Measurements from ENCODE around the gene SPATA31A1. TPM values are rescaled to one million over a fixed set of nuclear protein-coding genes. Genes with fewer than 3 reads are reported as not detected.
"Not testable (repeated sequence)": the region's sequence is repeated elsewhere in the genome, so short reads cannot be mapped to it uniquely, and the experiment has no call there.

Gene SPATA31A1
- total RNA-seq: not detected in 2 replicates
- long read RNA-seq: 0 reads

- not testable (repeated sequence) for H3K36me3 Mint-ChIP-seq (ENCODE audit: unreplicated experiment); H3K9me3 Mint-ChIP-seq (ENCODE audit: unreplicated experiment); H3K27ac Mint-ChIP-seq (ENCODE audit: unreplicated experiment); H3K4me3 Mint-ChIP-seq (ENCODE audit: unreplicated experiment); H3K27me3 Mint-ChIP-seq (ENCODE audit: unreplicated experiment); DNase-seq (ENCODE audit: extremely low spot score, unreplicated experiment); H3K4me1 Mint-ChIP-seq (ENCODE audit: unreplicated experiment)
These were observed at the start of gene SPATA31A1 for GRCh38 chr9:39355369-39355768. TSS of gene SPATA31A1 (plus strand) at chr9:39355669. CDS start at chr9:39355731, 62 bp downstream.

- not testable (repeated sequence) for DNase-seq (ENCODE audit: extremely low spot score, unreplicated experiment); H3K27me3 Mint-ChIP-seq (ENCODE audit: unreplicated experiment); H3K27ac Mint-ChIP-seq (ENCODE audit: unreplicated experiment); H3K36me3 Mint-ChIP-seq (ENCODE audit: unreplicated experiment); H3K9me3 Mint-ChIP-seq (ENCODE audit: unreplicated experiment); H3K4me3 Mint-ChIP-seq (ENCODE audit: unreplicated experiment); H3K4me1 Mint-ChIP-seq (ENCODE audit: unreplicated experiment)
These were observed 52.1 kb downstream of the SPATA31A1 start for GRCh38 chr9:39407261-39408204.

DNA sequence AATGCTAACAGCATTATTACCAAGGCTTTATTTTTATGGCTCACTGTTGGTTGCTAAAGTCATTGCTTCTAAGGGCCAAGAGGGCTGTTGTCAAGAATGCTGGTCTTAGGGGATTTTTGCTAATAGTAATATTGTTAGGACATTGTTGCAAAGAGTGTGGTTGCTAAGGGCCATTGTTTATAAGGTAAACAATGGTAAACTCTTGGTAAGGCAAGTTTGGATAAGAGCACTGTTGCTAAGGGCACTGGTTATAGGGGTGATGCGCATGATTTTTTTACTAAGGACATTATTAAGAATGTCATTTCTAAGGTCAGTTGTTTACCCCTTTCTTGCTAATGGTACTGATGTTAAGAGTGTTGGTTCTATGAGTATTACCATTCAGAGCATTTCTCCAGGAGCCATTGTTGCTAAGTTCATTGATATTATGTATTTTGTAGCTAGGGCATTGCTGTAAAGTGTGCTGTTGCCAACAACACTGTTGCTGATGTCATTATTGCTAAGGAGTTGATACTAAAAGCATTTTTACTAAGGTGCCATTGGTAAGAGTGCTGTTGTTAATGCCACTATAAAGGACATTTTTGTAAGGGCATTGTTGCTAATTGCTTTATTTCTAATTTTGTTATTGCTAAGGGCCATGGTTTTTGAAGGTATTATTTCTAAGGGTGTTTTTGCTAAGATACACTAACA, 55.9 kb downstream of the SPATA31A1 start:
- DNase-seq (ENCODE audit: extremely low spot score, unreplicated experiment); H3K27ac Mint-ChIP-seq (ENCODE audit: unreplicated experiment); H3K36me3 Mint-ChIP-seq (ENCODE audit: unreplicated experiment); H3K9me3 Mint-ChIP-seq (ENCODE audit: unreplicated experiment); H3K27me3 Mint-ChIP-seq (ENCODE audit: unreplicated experiment); H3K4me1 Mint-ChIP-seq (ENCODE audit: unreplicated experiment); H3K4me3 Mint-ChIP-seq (ENCODE audit: unreplicated experiment): not testable (repeated sequence)

Other genes with a start within 250 kb of the SPATA31A1 start
- 27.2 and 30.4 TPM in 2 replicates for gene CNTNAP3, start 67.5 kb upstream of the SPATA31A1 start, total RNA-seq